Heart left ventricle (tissue), 16 donors: ENCODE data around the gene TULP4. TPM values are rescaled to one million over a fixed set of nuclear protein-coding genes. Genes with fewer than 3 reads are reported as not detected.

ENCODE experiments used
- ATAC-seq, 4 donors: fragments of 200-7000 bp; cut with Tn5 transposase; one replicate each; pipeline ENCODE4 v1.9.1; 2020 to 2022; ENCODE audit warnings: moderate library complexity in 4 of 4, mild to moderate bottlenecking in 3 of 4, moderate number of reproducible peaks in 1 of 4
- DNase-seq, 5 donors: peaks; one replicate each; pipeline ENCODE4 v3.0.0-alpha.2; 2020
- H3K27ac ChIP-seq, 12 donors: fragments of 200-600 bp; sonication (generic) in 4 of 12; one replicate each; pipeline versions ENCODE4 v1.5.0 to v1.8.0; 2016 to 2022; ENCODE audit warnings: mild to moderate bottlenecking in 2 of 12
- H3K27me3 ChIP-seq, 9 donors: fragments of 200-600 bp; sonication (generic) in 2 of 9; one replicate each; pipeline versions ENCODE4 v1.5.1 to v1.8.0; 2016 to 2022; ENCODE audit warnings: mild to moderate bottlenecking in 3 of 9
- H3K36me3 ChIP-seq, 9 donors: fragments of 200-600 bp; sonication (generic) in 2 of 9; one replicate each; pipeline versions ENCODE4 v1.5.0 to v1.8.0; 2018 to 2022; ENCODE audit warnings: mild to moderate bottlenecking in 2 of 9
- H3K4me1 ChIP-seq, 12 donors: fragments of 200-600 bp; sonication (generic) in 4 of 12; one replicate each; pipeline versions ENCODE4 v1.5.0 to v1.8.0; 2016 to 2022; ENCODE audit warnings: mild to moderate bottlenecking in 3 of 12
- H3K4me3 ChIP-seq, 12 donors: fragments of 200-600 bp; sonication (generic) in 4 of 12; one replicate each; pipeline versions ENCODE4 v1.5.0 to v1.8.0; 2017 to 2022; ENCODE audit warnings: mild to moderate bottlenecking in 9 of 12, moderate library complexity in 4 of 12
- H3K9me3 ChIP-seq, 12 donors: fragments of 200-600 bp; sonication (generic) in 4 of 12; one replicate each; pipeline versions ENCODE4 v1.5.0 to v1.8.0; 2016 to 2022; ENCODE audit warnings: mild to moderate bottlenecking in 1 of 12
- POLR2A ChIP-seq, 2 donors: fragments of 450-650 bp; IDR thresholded peaks; one replicate each; pipeline ENCODE4 v1.6.1; 2017; ENCODE audit warnings: antibody characterized with exemption in 2 of 2, mild to moderate bottlenecking in 2 of 2, moderate library complexity in 2 of 2
- WGBS, 4 donors: extraction: QIAGEN DNeasy Blood & Tissue Kit in 2 of 4; methylation state at CpG; one replicate each; pipeline versions ENCODE4 v1.1.5 to v1.1.7; 2013 to 2018; 5-methylcytosine and 5-hydroxymethylcytosine counted together
- intact Hi-C, 10 donors: fragments of 100-400 bp; cut with DNase I; formaldehyde crosslinking; loops; one replicate each; pipeline versions ENCODE4 v1.11.1 to v1.14.2; 2022
- polyA plus RNA-seq, 2 donors: library from polyadenylated mRNA; stranded (reverse); fragments of 200-250 nt; gene quantifications; one replicate each; pipeline ENCODE4 v1.2.3, GENCODE V29; 2013
- total RNA-seq, 9 donors: library from RNA; depleted of rRNA in 2 of 9; stranded (reverse); fragments of >200 nt in 2 of 9; fragmentation: NEBNext Ultra II Directional in 3 of 9; extraction: Animal tissue kit (Norgen Biotek cat#: 25700) in 3 of 9; gene quantifications; one replicate each; pipeline versions ENCODE4 v1.1.0 to v1.2.4, GENCODE V29; 2016 to 2023
- TF ChIP-seq, protein P1 (sequence below), 12 donors: fragments of 200-600 bp; sonication (generic) in 4 of 12; IDR thresholded peaks; one replicate each; pipeline versions ENCODE4 v1.5.0 to v1.8.0; 2018 to 2022; ENCODE audit warnings: antibody characterized with exemption in 12 of 12, mild to moderate bottlenecking in 5 of 12
- donor health status: ischemic (EF 13 %, LVEDD 7.1; RV severe dilation, severe dysfunction).
- donor health status: healthy with polysubstance abuse.
- donor health status: DM: no; HTN: yes; CAD: no.
- donor health status: DM: no; HTN: no; CAD: no.
- donor health status: ischemic (EF 25% LVEDD 6.9; RV normal size, moderate dysfunction).
- donor health status: ischemic (EF 25% LVEDD 5.7; RV mildly dilated, moderate dysfunction).
- donor health status: healthy.
- donor health status: DM: yes; HTN: yes; CAD: no.
- donor health status: ischemic (EF 35%, LVEDD 5.7; RV mildly dilated, moderate dysfunction).
- donor health status: nonischemic (EF 11% LVEDD 7.7; RV severe dilation, severe dysfunction).
- donor health status: DM: yes; HTN: yes; CAD: no.
- donor health status: PGD.
- donor health status: ischemic (EF 29% LVEDD 5.4; RV normal size, mild dysfunction).
- donor health status: nonischemic (EF 23%, LVEDD 6.1; RV moderate dilation, normal function).

TULP4 gene
- total and polyA plus RNA-seq, 11 donors: 9.6 to 134 (median 93.0) TPM

DNA sequence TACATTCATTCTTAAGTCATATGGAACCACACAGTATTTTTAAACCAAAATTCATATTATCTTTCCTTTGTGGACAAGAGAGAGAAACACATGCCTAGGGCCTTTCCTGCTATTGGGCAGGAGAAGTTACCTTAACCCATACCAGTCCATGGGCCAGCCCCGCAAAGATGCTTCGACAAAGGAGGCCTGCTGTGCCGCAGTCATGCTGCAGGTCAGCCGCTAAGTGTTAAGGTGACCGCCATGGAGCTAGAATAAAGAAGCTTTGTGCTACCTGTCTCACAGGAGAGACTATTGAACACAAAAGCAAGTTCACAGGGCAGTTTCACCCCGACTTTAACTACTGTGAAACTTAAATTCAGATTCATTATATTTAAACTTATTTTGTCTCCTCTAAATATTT is 185.4 kb downstream of the TULP4 start:
- H3K9me3 ChIP-seq: no peaks in the 10 kb centered on the region
- ATAC-seq (no peak), DNase-seq (no peak)
- WGBS, 4 donors: 89 to 98% (median 93%) methylated on average over 6 of the region's 6 CpGs
- TF ChIP-seq, protein P1, sequence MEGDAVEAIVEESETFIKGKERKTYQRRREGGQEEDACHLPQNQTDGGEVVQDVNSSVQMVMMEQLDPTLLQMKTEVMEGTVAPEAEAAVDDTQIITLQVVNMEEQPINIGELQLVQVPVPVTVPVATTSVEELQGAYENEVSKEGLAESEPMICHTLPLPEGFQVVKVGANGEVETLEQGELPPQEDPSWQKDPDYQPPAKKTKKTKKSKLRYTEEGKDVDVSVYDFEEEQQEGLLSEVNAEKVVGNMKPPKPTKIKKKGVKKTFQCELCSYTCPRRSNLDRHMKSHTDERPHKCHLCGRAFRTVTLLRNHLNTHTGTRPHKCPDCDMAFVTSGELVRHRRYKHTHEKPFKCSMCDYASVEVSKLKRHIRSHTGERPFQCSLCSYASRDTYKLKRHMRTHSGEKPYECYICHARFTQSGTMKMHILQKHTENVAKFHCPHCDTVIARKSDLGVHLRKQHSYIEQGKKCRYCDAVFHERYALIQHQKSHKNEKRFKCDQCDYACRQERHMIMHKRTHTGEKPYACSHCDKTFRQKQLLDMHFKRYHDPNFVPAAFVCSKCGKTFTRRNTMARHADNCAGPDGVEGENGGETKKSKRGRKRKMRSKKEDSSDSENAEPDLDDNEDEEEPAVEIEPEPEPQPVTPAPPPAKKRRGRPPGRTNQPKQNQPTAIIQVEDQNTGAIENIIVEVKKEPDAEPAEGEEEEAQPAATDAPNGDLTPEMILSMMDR (IDR thresholded peaks at IDR 0.05): no peak
- no peak for TF ChIP-seq POLR2A (IDR thresholded peaks at IDR 0.05)
- H3K27me3 ChIP-seq: no peaks in the 10 kb centered on the region
- H3K4me1 ChIP-seq: no peaks in the 10 kb centered on the region
- no peak overlapping the region for H3K27ac ChIP-seq
- no peak overlapping the region for H3K4me3 ChIP-seq
- intact Hi-C loops: no loop called here
- H3K36me3 ChIP-seq: peaks cover 0 to 82% (median 73%) of the 10 kb centered on the region in 9 donors

GRCh38 chr6:158498362-158498761 is 186.1 kb downstream of the TULP4 start:
- intact Hi-C loops: no loop called here
- H3K4me1 ChIP-seq: no peaks in the 10 kb centered on the region
- ATAC-seq: no peak

DNA sequence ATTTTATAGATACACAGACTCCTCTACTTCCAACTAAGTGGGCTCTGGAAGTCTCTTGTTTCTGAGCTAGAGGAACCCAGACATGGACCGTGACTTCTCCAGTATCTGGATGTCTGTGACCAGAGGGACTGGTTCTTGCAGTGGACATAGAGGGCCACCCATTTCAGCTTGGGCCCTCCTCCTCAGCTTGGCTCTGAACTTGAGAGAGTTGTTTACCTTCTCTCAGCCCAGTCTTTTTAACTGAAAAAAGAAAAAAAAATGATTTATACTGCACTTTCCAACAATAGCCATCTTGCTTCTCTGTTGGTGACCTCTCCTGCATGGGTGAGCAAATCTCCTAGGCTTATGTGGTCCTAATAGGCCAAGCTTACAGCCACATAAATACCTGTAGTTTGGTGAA is 187.3 kb downstream of the TULP4 start:
- ATAC-seq: no peak
- H3K27ac ChIP-seq: no peak overlapping the region
- H3K36me3 ChIP-seq: peaks cover 0 to 65% (median 57%) of the 10 kb centered on the region in 9 donors
- H3K9me3 ChIP-seq: no peaks in the 10 kb centered on the region
- intact Hi-C loops: no loop called here
- WGBS, 4 donors: 95 to 100% (median 97%) methylated on average over 1 of the region's 1 CpG
- no peak for DNase-seq
- TF ChIP-seq, protein P1 (IDR thresholded peaks at IDR 0.05): no peak
- TF ChIP-seq POLR2A (IDR thresholded peaks at IDR 0.05): no peak
- no peak overlapping the region for H3K4me3 ChIP-seq
- no peaks in the 10 kb centered on the region for H3K4me1 ChIP-seq
- no peaks in the 10 kb centered on the region for H3K27me3 ChIP-seq

More at GRCh38 chr6:158498362-158498761, 186.1 kb downstream of the TULP4 start:
- no peaks in the 10 kb centered on the region for H3K27me3 ChIP-seq
- H3K9me3 ChIP-seq: no peaks in the 10 kb centered on the region
- TF ChIP-seq, protein P1 (IDR thresholded peaks at IDR 0.05): no peak
- H3K27ac ChIP-seq: no peak overlapping the region
- no peak overlapping the region for H3K4me3 ChIP-seq
- peaks cover 0 to 77% (median 68%) of the 10 kb centered on the region in 9 donors for H3K36me3 ChIP-seq
- DNase-seq: no peak
- 95 to 96% (median 96%) methylated on average over 6 of the region's 6 CpGs for WGBS, 4 donors

GRCh38 chr6:158500016-158500735 is 187.9 kb downstream of the TULP4 start:
- Histone ChIP-seq H3K27ac (no peak overlapping the region), H3K36me3 (peaks cover 0 to 59% (median 54%) of the 10 kb centered on the region in 9 donors)

More at GRCh38 chr6:158500016-158500735, 187.9 kb downstream of the TULP4 start:
- H3K4me1 ChIP-seq: no peaks in the 10 kb centered on the region
- ATAC-seq (no peak), DNase-seq (no peak)
- H3K9me3 ChIP-seq: no peaks in the 10 kb centered on the region
- no peak overlapping the region for H3K4me3 ChIP-seq
- intact Hi-C loops: no loop called here
- WGBS, 4 donors: 91 to 94% (median 93%) methylated on average over 8 of the region's 8 CpGs
- no peak for TF ChIP-seq POLR2A (IDR thresholded peaks at IDR 0.05)
- TF ChIP-seq, protein P1 (IDR thresholded peaks at IDR 0.05): no peak
- H3K27me3 ChIP-seq: no peaks in the 10 kb centered on the region
